Brain microvascular endothelial cell (primary cell): Measurements from ENCODE around the gene RANBP3.
"Not testable (repeated sequence)": the region's sequence is repeated elsewhere in the genome, so short reads cannot be mapped to it uniquely, and the experiment has no call there.

ENCODE experiments used
- DNase-seq: peaks from one replicate; pipeline ENCODE4 v3.0.0-alpha.2; 2020
- H3K27ac ChIP-seq: fragments of 250-450 bp; sonication (Bioruptor Pico); 2 replicates; pipeline ENCODE4 v1.5.1; 2020; ENCODE audit warnings: mild to moderate bottlenecking, moderate library complexity
- H3K27me3 ChIP-seq: fragments of 250-450 bp; sonication (Bioruptor Pico); replicated peaks from 2 replicates; pipeline ENCODE4 v1.5.1; 2020; ENCODE audit warnings: mild to moderate bottlenecking
- H3K36me3 ChIP-seq: fragments of 250-450 bp; sonication (Bioruptor Pico); replicated peaks from 2 replicates; pipeline ENCODE4 v1.5.1; 2020; ENCODE audit warnings: mild to moderate bottlenecking
- H3K4me3 ChIP-seq: 2 replicates; pipeline ENCODE4 v1.5.1; 2011; ENCODE audit warnings: low read depth, mild to moderate bottlenecking, control low read depth, low read length, moderate library complexity
- CTCF ChIP-seq: IDR thresholded peaks from 2 replicates; pipeline ENCODE4 v1.5.1; 2011; ENCODE audit warnings: low read depth, mild to moderate bottlenecking, moderate library complexity, low read length, control low read depth, inconsistent platforms; ENCODE audit errors: missing control alignments
- in situ Hi-C: cut with HindIII; loops from 2 replicates; pipeline ENCODE4 v1.10.0; 2017; ENCODE audit warnings: low sequenced_read_pairs, low pct_ligation_motif_present

RANBP3 gene

GRCh38 chr19:6011206-6011605, 33.3 kb upstream of the RANBP3 start:
- Histone ChIP-seq H3K27me3 (no peaks in the 10 kb centered on the region), H3K4me3 (no peak overlapping the region), H3K27ac (no peak overlapping the region), H3K36me3 (no peaks in the 10 kb centered on the region)
- in situ Hi-C loops = no loop called here
- no peak for DNase-seq
- TF ChIP-seq CTCF = no peak

- DNase-seq = no peak
- in situ Hi-C loops = no loop called here
- H3K27ac ChIP-seq = no peak overlapping the region
These were observed 32.2 kb upstream of the RANBP3 start for GRCh38 chr19:6010107-6010506.

GRCh38 chr19:6007866-6008265, 29.9 kb upstream of the RANBP3 start:
- no peak for TF ChIP-seq CTCF
- no peaks in the 10 kb centered on the region for H3K36me3 ChIP-seq
- no peaks in the 10 kb centered on the region for H3K27me3 ChIP-seq
- no peak for DNase-seq
- in situ Hi-C loops = no loop called here
- no peak overlapping the region for H3K4me3 ChIP-seq
- H3K27ac ChIP-seq = no peak overlapping the region

More at GRCh38 chr19:6010107-6010506, 32.2 kb upstream of the RANBP3 start:
- H3K27me3 ChIP-seq = no peaks in the 10 kb centered on the region
- no peaks in the 10 kb centered on the region for H3K36me3 ChIP-seq
- H3K4me3 ChIP-seq = no peak overlapping the region
- no peak for TF ChIP-seq CTCF

- in situ Hi-C loops = no loop called here
- DNase-seq = no peak
- no peaks in the 10 kb centered on the region for H3K36me3 ChIP-seq
- H3K27me3 ChIP-seq = no peaks in the 10 kb centered on the region
- H3K4me3 ChIP-seq = no peak overlapping the region
- H3K27ac ChIP-seq = no peak overlapping the region
- no peak for TF ChIP-seq CTCF
These were observed 29.0 kb upstream of the RANBP3 start for GRCh38 chr19:6006896-6007295.

- H3K27ac ChIP-seq, DNase-seq, in situ Hi-C loops, H3K4me3 ChIP-seq, H3K36me3 ChIP-seq, H3K27me3 ChIP-seq: not testable (repeated sequence)
These were observed 28.1 kb upstream of the RANBP3 start for GRCh38 chr19:6006070-6006446.

- no peak for TF ChIP-seq CTCF
- no peak overlapping the region for H3K4me3 ChIP-seq
- in situ Hi-C loops = no loop called here
- no peaks in the 10 kb centered on the region for H3K36me3 ChIP-seq
- no peak for DNase-seq
- H3K27me3 ChIP-seq = no peaks in the 10 kb centered on the region
- H3K27ac ChIP-seq = no peak overlapping the region
These were observed 27.6 kb upstream of the RANBP3 start for GRCh38 chr19:6005321-6006069.
